ENCODE results near the gene CA11.

CA11 gene

DNA sequence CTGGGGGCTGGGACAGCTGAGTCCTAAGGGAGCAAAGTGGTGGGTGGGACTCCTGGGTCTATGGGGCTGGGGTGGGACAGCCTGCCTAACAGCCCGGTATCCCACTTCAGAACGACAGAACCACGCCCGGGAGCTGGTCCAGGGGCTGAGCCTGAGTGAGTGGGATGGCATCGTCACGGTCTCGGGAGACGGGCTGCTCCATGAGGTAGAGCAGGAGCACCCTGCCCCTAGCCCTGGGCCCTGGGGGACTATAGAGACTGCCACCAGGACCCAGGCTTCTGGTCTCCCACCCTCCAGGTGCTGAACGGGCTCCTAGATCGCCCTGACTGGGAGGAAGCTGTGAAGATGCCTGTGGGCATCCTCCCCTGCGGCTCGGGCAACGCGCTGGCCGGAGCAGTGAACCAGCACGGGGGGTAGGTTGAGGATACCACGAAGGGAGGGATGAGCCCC, 18.1 kb downstream of the CA11 start:
- DNase-seq, result no peak

DNA sequence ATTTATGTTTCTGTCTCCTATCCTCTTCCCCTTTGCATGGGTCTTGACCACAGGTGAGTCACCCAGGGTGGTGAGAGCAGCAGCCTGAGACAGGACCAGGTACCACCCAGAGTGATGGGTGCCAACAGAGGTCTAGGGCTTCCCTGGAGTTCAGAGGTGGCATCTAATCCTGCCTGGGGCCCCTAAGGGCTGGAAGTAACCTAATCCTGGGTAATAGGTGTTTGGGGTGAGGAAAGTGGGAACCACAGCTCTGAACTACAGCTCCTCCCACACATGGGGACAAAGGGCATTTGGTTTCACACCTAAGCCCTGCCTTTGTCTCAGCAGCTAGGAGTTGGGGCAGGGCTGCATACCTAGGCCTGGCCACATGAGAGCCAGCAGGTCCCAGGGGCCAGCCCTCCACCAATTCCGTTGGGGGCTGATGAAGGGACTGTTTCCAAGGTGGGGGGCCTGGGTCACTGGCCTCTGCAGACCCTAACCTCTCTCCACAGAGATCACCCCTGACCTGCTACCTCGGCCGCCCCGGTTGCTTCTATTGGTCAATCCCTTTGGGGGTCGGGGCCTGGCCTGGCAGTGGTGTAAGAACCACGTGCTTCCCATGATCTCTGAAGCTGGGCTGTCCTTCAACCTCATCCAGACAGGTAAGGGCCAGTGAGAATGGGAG, 18.7 kb downstream of the CA11 start:
- DNase-seq, result no peak

DNA sequence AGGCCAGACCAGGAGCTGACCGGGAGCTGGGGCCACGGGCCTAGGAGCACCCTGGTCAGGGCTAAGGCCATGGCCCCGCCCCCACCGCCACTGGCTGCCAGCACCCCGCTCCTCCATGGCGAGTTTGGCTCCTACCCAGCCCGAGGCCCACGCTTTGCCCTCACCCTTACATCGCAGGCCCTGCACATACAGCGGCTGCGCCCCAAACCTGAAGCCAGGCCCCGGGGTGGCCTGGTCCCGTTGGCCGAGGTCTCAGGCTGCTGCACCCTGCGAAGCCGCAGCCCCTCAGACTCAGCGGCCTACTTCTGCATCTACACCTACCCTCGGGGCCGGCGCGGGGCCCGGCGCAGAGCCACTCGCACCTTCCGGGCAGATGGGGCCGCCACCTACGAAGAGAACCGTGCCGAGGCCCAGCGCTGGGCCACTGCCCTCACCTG, 20.1 kb downstream of the CA11 start:
- no peak for DNase-seq

DNA sequence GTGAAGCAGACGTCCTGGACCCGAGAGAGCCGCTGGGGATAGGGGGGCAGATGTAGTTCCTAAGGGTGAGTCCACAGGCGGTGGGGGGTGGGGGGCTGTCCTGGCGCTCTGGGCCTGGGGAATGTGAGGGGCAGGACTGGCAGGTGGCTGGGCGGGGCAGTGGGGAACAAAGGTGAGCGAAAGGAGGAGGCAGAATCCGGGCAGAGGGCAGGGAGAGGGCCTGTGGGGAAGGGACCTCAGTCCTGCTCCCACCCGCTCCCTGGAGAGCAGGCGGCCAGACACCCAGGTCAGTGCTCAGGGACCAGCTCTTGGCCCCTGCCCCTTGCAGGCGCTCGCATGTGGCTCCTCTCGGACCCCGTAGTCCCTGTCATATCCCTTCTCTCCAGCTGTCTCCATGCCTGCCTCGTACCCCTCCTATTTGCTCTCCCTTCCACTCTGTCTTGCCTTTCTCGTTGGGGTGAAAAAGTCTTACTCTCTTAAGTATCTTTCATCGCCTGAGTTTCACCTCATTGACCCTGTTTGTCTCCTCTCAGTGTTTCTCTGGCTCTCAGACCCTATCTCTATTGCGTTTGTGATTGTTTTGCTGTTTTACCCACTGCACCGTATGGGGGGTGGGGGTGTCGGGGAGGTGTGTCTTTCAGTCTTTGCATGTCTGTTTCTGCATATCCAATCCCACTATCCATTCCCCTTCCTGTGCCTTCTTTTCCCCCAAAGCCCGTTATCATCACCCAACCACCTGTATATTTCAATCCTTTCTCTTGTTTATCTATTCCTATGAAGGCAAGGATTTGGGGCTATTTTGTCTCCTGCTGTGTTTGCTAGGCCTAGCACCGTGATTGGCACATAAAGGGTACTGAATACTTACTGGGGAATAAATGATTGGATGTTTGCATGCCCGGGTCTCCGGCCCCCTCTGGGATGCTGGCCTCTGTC, 20.9 kb downstream of the CA11 start:
- DNase-seq, result no peak

DNA sequence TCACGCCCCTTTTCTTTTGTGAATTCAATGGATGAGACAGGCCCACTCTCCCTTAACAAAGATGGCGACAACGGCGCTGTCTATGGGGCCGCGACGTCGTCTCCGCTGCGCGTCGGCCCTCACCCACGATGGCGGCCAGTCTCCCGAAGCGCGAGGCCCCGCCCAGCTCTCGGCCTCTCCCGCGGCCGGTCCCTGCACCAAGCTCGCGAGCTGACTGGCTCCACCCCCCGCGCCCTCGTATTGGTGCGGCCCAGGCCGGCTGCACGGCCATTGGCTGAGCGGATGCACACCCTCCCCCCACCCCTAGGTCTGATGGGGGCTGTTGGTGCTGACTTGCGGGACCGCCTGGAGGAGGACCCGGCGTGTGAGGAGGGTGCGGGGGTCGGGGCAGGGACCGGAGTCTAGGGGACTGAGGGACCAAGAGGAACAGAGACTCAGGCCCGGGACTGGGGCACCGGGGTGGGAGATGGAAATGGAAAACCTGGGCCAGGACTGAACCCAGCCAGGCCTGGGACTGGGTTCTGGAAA, 21.9 kb downstream of the CA11 start:
- DNase-seq, result peak; percentile 71

DNA sequence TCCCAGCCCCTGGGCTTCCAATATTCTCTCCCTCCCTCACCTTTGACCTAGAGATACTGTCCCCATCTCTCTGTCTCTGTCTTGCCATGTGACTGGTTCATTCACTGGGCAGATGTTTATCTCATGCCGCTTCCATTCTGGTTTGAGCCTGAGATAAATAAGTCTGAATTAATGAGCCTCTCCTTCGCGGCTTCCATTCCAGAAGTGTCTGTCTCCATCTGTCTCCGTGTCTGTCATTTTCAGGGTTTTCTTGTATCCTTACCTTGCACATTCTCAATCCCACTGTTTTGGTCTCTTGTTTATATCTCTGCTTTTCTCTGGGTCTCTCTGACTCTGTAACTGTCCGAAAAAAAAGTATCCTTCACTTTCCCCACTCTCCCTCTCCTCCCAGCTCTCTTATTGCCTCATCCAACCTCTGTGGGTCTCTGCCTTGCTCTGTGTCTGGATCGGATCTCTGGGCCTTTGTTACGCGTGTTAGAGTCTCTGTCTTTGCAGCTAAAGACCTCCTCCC, 22.4 kb downstream of the CA11 start:
- no peak for DNase-seq

DNA sequence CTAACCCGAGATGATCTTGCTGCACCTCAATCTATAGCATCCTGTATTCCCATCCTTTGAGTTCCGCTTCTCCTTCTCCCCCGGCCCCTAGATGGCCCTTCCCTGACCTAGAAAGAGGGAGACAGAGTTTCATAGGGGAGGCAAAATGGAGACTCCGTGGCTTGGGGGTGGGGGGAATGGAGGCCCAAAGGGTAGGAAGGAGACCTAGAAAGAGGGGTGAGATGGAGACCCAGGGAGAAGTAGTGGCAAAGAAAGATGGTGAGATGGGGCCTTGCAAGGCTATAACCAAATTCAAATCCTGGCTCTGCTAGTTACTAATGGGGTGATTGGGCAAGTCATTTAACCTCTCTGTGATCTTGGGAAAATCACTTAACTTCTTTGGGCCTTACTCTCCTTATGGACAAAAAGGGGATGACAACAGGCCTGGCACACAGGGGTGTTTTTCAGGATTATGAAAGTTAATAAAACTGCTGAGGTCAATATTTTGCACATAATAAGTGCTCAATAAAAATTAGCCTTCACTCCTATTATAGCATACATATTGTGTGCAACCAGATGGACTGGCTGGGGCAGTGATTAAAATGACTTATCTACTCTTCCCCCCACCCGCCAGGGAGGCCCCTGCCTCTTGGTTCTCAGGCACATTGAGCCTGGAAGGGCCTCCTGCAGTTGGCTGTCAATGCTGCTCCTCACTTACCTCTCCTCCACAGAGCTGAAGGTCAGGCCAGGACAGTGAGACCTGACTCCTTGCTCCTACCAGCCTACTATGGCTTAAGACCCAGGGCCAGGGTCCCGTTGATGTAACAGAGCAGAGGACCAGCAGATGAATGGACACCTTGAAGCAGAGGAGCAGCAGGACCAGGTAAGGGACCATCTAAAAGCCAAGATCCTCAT, 26.0 kb downstream of the CA11 start:
- no peak for DNase-seq

DNA sequence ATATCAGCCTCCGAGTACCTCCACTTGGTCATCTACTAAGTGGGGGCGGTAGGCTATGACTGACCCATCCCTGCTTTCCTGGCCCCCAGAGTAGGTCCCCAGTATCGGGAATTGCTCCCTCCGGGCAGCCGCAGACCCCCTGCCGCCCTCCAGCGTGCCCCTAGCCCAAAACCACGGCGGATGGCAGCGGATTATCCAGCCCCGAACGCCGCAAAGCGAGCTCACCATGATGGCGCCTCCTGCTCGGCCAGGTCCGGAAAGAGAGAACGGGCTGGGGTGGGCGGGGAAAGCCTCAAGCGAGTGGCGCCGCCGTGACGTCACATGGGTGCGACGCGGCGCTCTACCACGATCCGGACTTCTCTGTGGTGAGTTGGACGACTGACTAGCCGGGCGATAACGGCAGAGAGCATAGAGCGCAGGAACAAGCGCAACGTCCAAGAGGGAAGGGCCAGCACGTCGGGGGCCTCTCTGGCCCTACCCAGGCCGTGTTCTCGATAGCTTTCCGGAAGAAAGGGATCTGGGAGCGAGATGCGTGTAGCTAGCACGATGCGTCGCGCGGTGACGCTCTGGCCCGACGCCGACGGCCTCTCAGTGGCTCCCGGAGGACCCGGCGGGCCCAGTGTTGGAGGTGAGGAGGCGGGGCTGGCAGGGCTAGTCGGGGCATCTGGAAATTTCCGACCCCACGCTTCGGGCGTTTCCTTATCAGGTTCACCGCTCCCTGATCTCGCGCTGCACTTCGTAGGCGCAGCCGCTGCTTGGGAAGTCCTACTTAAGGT, 26.9 kb downstream of the CA11 start, which contains the start of the genes RPL18 and SPHK2:
Gene RPL18 (minus strand): TSS at position 263 of the 776 bp plus-strand sequence. CDS start 35 bp downstream, at position 228.
Gene SPHK2 (plus strand): TSS at position 591 of the 776 bp plus-strand sequence. CDS start 1,009 bp downstream, outside the sequence.
- peak; percentile 94 for DNase-seq

DNA sequence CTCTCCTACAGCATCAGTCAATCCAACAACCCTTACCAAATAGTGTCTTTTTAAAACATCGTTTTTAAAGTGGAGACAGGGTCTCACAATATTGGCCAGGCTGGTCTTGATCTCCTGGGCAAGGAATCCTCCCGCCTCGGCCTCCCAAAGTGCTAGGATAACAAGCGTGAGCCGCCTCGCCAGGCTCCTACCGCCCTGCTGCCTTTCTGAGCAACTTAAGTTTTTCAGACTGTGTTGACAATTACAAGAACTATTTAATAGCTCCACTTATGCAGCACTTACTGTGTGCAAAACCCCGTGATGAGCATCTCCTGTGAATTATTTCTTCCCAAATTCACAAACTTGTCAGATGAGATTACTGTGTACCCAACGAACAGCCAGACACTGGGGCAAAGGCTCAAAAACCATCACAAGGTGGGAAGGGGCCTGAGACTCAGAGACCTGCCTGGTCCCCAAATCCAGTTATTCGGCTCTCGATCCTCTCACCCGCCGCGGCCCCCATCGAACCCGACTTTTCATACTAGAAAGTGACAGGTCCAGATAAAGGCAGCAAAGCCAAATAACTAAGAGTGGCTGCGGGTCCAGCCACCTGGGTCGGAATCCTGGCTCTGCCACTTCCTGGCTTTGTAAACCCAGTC, 27.6 kb downstream of the CA11 start:
- DNase-seq, result no peak

DNA sequence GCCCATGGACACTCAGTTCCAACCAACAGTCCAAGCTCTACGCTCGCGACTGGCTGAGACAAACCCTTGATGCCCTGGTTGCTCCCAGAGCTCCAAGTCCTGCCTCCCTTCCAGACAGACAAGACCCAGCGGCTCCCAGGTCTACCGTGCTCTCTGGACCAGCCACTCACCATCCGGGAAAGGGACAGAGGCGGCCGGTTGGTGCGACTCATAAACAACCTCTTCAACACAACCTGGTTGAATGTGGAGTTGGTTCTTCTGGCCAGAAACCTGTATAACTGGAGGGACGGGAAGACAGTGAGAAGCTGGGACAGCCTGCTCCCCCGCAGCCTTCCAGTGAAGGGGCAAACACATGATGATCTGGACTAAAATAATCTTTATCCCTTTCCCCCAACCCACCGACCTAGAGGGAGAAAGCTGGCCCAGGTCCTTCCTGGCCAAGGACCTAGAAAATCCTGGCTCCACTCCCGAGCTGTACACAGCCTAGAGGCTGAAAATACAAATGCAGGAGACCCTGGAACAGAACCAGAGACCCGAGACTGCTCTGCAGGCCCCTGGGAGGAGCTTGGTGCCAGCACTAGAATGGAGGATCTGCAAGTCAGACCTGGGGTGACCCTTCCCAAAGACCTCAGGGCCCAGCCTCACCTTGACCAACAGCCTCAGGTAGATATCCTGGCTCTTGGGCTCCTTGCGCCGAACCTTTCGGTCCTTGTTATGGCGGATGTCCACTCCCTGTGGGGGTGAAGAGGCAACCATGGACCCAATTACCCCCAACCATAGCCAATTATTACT, 28.6 kb downstream of the CA11 start:
- DNase-seq, result no peak

DNA sequence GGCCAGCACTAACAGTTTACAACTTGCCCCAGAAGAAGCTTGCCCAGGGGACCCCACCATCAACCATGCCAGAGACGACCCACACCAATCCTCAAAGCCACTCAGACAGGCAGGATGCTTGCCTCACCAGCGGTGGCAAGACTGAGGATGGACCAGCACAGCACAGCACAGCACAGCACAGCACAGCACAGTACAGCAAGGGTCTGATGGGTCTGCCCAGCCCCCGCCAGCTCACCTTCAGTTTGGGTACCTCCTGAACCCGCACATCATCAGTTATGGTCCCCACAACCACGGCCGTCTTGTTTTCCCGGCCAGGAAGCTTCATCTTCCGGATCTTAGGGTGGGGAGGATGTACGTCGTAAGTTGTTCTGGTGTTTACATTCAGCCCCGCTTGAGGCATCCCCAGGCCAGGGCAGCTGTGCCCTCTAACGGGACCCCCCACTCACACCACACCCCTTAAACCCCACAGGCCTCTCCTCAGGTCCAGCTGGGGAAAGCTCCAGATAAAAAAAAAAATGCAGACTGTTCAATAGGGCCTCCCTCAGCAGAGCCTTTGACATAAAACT, 29.4 kb downstream of the CA11 start:
- DNase-seq, result no peak

DNA sequence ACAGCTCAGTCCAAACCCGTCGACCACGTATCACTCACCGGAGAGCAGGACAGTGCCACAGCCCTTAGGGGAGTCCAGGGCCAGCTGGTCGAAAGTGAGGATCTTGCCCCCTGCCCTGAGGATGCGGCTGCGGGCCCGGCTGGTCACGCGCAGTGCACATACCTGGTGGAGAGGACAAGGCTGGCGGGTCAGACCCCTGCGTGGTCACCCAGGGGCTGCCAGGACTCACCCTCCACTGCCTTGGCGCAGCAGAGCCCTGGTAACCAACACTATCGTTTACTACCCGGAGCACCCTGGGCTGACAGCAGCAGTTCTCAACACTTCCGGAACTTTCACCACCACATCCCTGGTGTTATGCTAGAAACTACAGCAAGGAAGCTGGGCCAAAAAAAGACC, 29.9 kb downstream of the CA11 start:
- DNase-seq, result no peak

DNA sequence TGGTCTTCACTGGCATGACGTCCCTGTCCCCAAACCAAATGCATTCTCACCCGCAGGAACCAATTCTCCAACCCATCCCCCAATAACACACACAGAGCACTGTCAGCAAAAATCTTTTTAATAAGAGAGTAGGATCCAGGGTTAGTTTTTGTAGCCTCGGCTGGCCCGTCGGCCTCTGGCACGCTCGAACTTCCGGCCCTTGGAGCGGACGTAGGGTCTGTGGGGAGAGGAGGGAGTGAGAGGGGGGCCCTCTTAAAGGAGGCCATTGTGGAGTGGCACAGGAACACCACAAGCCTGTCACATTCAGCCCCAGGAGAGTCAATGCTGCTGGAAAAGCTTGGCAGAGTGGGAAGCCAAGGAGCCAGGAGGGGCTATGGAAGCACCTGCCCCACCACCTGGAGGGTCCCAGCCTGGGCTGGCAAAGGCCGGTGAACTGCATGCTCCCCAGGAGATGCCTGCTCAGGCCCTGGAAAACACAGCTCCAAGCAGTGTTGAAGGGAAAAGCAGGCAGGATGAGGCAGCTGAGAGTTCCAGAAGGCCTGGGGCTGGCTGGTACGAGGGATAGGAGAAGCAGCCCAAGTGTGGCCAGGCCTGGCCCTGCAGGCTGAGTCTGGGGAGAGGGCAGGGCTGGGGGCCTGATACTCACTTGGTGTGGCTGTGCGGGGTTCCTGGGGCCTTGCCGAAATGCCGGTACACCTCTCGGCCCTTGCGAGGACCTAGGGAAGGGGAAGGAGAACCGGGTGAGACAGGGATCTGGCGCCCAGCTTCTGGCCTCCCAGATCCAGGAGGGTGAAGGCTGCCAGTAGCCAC, 30.6 kb downstream of the CA11 start:
- DNase-seq, result no peak

DNA sequence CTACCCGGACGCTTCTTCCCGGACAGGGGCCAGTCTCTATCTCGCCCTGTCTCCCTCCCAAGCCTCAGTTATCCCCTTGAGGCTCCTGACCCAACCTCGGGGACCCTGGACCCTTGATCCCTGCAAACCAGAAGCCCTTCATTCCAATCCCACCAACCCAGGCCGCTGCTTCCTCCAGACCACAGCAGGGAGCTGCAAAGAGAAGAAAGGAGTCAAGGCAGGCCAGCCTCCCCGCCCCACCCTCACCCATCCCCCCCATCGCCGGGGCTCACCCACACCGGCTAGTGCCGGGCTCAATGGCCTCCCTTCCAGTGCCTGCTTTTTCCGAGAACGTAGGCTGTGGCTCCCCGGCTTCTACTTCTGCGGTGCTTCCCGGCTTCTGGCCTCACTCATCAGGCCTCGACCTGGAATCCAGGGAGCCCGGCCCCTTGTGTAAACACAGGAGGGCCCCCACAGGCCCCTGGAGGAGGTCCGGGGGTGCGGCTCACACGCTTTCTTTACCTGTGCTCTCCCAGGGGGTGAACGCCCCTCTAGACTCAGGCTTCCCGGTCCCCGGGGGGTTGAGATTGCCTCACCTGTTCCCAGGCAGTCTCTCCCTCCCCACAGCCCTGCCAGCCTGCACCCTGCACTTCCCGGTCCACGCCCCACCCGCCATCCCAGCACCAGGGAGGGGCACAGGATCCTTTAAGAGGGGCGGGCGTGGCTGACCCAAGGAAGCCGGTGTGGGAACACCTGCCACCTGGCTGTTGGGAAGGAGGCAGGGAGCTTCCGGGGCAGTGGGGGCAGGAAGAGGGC, 31.4 kb downstream of the CA11 start, which contains the start of gene FAM83E:
Gene FAM83E (minus strand): TSS at position 641 of the 795 bp plus-strand sequence. CDS start 1,704 bp downstream, outside the sequence.
- no peak for DNase-seq

DNA sequence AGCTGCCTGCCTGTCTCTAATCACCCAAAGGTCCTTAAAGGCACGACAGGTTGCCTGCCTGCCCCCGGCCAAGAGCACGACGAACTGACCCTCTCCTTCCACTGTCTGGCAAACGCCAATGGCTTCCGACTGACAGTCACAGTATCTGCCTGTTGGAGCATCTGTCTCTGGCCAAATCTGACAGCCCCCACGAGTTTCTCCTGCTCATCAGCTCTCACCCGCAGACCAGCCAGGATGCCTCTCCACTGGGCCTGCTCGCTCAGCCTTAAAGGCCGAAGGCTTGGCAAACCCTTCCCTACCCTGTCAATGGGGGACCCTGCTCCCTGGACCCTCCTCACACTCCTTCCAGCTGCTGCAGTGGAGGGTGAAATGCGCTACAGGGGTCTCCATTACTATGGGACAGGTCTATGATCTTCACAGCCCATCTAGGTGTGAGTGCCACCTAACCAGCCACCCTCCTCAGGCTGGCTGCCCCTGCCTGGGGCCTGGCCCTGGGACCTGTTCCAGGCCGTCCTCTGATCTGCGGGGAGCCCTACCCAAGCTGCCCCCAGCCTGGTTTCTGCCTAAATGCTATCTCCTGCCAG, 32.0 kb downstream of the CA11 start:
- DNase-seq, result no peak

DNA sequence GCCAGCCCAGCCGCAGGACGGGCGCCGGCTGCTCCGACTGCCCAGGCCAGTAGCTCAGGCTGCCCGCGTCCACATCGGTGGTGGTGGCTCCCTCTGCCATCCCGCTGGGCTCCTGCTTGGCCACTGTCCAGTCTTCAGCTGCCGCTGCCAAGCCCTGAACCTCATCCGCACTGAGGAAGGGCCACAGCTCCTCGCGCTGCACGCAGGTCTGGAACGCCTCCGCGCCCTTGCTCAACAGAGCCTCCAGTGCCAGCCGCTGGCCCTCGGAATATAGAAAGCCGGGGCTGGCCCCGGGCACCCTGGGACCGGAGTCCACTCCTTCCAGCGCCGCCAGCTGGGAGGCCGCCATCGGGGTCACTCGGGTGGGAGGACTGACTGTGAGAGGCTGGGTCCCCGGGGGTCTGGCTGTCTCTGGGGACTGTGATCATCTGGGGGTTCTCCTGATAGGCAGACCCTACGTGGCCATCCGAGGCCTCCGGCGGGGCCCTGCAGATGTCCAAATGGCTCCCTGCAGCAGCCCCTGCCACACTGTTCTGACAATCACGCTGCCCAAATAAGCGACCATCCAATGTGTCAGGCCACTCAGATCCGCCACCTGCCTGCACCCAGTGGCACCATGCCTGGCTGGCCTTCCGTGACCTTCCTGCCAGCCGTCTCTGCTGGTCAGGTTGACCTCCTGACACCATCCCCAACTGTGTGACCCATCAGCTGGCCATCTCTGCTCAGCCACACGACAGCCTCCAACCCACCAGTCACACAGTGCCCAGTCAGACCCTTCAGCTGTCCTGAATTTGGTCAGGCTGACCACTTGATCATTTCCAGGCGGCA, 32.7 kb downstream of the CA11 start:
- peak; percentile 24 for DNase-seq

All from GOT3 (cell line).